Epithelial cell of proximal tubule (primary cell): ENCODE measurements around the gene TEAD1. TPM values are rescaled to one million over a fixed set of nuclear protein-coding genes. Genes with fewer than 3 reads are reported as not detected.

Experiments
- DNase-seq: peaks from one replicate; pipeline ENCODE4 v3.0.0-alpha.2; 2011; ENCODE audit warnings: low read depth
- H3K4me3 ChIP-seq: 2 replicates; pipeline ENCODE4 v1.5.1; 2011; ENCODE audit warnings: low read depth, mild to moderate bottlenecking, low read length
- total RNA-seq: library from RNA; depleted of rRNA; stranded (reverse); fragments of >200 nt; gene quantifications from 2 replicates; pipeline ENCODE4 v1.2.3, GENCODE V29; 2015
- TF ChIP-seq, protein P1 (sequence below): conservative IDR thresholded peaks from 2 replicates; pipeline ENCODE4 v1.5.1; 2012; ENCODE audit warnings: low read depth, mild to moderate bottlenecking, low read length

Gene TEAD1
- total RNA-seq, 1 donor from 2014 or later: 61.9 TPM

DNA sequence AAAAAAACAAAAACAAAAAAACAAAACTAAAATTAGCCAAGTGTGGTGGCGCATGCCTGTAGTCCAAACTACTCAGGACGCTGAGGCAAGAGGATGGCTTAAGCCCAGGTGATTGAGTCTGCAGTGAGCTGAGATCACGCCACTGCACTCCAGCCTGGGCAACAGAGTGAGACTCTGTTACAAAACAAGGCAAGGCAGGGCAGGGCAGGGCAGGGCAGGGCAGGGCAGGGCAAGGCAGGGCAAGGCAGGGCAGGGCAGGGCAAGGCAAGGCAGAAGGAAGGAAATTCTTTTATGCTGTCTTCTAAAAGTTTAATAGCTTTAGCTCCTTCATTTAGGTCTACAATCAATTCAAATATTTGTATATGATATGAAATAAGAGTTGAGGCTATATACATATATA, 284.8 kb downstream of the TEAD1 start:
- no peak overlapping the region for H3K4me3 ChIP-seq
- TF ChIP-seq, protein P1, sequence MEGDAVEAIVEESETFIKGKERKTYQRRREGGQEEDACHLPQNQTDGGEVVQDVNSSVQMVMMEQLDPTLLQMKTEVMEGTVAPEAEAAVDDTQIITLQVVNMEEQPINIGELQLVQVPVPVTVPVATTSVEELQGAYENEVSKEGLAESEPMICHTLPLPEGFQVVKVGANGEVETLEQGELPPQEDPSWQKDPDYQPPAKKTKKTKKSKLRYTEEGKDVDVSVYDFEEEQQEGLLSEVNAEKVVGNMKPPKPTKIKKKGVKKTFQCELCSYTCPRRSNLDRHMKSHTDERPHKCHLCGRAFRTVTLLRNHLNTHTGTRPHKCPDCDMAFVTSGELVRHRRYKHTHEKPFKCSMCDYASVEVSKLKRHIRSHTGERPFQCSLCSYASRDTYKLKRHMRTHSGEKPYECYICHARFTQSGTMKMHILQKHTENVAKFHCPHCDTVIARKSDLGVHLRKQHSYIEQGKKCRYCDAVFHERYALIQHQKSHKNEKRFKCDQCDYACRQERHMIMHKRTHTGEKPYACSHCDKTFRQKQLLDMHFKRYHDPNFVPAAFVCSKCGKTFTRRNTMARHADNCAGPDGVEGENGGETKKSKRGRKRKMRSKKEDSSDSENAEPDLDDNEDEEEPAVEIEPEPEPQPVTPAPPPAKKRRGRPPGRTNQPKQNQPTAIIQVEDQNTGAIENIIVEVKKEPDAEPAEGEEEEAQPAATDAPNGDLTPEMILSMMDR: no peak
- DNase-seq: no peak

DNA sequence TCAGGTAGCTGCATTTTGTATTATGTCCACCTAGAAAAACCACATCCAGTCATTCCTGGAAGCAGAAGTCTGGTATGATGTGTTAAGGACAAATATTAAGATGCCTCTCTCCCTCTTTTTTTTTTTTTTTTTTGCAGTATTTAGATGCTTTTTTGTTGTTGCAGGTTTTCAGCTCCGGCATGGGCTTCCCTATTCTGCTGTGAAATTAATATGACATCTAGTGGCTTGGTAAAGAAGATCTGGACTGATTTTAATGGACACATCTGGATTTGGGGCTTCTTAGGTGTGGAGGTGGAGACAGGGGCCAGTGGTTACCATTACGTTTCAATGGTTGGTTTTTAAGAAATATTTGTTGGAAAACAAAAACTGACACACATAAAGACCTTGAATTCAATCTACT, 287.4 kb downstream of the TEAD1 start:
- TF ChIP-seq, protein P1: no peak
- H3K4me3 ChIP-seq: no peak overlapping the region
- DNase-seq: no peak

DNA sequence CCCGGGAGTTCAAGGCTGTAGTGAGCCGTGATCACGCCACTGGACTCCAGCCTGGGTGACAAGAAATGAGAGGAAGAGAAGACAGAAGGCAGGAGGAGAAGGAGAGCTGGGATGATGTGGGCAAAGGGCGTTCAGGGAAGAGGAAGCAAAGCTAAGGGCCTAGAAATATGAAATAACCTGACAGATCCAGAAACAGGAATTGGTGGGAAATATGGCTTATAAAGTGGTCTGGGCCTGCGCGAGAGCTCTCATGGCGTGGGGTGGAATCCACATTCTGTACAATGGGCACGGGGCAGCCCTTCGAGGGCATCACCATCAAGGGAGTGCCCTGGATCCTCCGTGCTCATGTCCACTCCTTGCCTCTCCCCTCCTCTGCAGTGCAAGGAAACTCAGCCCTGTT, 288.1 kb downstream of the TEAD1 start:
- H3K4me3 ChIP-seq: no peak overlapping the region
- no peak for DNase-seq
- TF ChIP-seq, protein P1: no peak

DNA sequence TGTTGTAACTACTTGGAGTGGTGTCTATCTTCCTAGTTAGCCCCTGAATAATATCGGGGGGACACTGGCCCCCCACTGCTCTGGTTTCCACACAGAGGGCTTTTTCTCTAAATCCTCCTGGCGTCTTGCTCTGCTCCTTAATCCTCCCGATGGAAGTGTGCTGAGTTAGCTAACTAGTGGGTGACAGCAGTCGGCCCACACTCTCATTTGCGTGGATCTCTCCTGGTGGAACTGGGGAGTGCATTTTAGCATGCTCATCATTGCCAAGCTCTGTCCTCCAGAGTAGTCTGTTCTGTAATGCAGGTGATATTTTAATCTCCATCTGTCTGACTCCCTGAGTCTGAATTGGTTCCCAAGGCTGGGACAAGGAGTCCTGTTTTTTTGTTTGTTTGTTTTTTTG, 288.8 kb downstream of the TEAD1 start:
- DNase-seq: no peak
- TF ChIP-seq, protein P1: no peak
- no peak overlapping the region for H3K4me3 ChIP-seq

DNA sequence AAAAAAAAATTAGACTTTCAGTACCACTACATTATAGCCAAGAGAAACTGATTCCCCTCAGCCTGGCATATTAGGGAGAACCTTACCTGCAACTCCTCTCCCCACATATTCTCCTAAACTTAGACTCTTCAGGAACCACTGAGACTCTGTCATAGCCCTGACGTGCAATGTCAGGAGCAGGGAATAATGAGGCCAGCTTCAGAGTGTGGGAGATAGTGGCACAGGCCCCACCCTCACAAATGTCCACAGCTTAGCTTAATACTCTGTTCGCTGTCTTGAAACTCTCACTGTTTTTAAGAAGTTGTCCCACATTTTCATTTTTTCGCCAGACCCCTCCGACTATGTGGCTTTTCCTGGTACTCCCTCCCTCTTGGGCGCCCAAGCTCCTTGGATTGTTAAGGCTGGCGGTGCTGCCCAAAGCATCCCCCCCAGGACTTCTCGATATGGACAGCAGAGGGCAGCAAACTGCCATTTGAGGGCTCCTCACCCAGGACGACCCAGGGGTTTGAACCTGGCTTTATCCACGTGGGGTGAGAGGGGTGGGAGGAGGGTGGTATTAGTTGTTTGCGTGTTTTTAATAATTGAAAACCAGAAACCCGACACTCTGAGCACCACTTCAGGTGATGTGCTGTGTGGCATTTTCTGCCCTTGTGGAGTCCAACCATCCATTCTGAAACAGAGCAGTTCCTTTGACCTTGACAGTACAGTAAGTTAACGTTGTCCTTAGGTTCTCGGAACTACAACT, 289.7 kb downstream of the TEAD1 start:
- no peak for DNase-seq
- no peak overlapping the region for H3K4me3 ChIP-seq
- TF ChIP-seq, protein P1: peak; percentile 79

DNA sequence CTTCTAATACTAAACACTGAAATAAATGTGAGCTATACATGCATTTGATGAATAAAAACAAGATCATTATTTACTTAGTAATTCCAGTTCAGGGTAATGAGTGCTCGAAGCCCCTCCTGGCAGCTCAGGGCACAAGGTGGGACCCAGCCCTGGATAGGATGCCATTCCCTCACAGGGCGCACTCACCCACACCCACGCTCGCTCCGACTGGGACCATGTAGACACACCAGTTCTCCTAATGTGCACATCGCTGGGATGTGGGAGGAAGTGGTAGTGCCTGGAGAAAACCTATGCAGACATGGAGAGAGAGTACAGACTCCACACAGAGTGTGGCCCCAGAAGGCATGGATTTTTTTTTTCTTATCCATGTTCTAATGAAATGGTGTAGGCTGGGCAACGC, 290.4 kb downstream of the TEAD1 start:
- TF ChIP-seq, protein P1: no peak
- DNase-seq: no peak
- H3K4me3 ChIP-seq: no peak overlapping the region

DNA sequence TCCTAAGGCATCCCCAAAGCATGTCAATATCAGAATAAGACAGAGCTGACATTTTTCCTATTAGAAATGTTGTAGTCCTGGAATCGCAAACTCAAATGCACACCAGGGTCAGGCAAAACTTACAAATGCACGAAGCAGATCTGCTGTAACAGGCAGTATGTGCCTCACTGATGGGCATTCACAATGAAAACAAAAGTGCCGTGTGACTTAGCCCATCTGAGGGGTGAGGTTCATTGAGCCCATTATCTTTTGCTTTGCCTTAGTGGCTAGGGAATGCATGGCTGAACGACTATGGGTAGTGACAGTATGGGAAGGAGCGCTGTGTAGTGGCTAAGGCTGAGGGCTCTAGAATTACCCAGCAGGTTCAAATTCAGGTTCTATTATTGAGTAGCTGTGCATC, 291.8 kb downstream of the TEAD1 start:
- TF ChIP-seq, protein P1: no peak
- no peak for DNase-seq
- H3K4me3 ChIP-seq: no peak overlapping the region
